IMR-90 (cell line): ENCODE results near the gene PLXNA4. TPM values are rescaled to one million over a fixed set of nuclear protein-coding genes. Genes with fewer than 3 reads are reported as not detected.

Source experiments
- ATAC-seq: fragments of 200-7000 bp; cut with Tn5 transposase; 2 replicates; pipeline ENCODE4 v1.9.1; 2020; ENCODE audit warnings: low read depth, mild to moderate bottlenecking, moderate library complexity
- BruUV-seq: library from RNA; stranded (reverse); fragments of 400-500 nt; replicated peaks from 2 replicates; lab custom pipeline; 2021; lab: Mats Ljungman, UMichigan
- CTCF ChIA-PET: fragments of 300-600 bp; formaldehyde crosslinking; extraction: SDS; loops from one replicate; lab custom pipeline; 2021; ENCODE audit warnings: antibody characterized with exemption; lab: Yijun Ruan, JAX
- POLR2A ChIA-PET: fragments of 300-600 bp; sonication (Branson Sonifier 250); formaldehyde crosslinking; loops from one replicate; lab custom pipeline; 2022; ENCODE audit warnings: antibody characterized with exemption; ENCODE audit not compliant: unreplicated experiment; lab: Charles Lee
- DNase-seq: peaks from one replicate; pipeline ENCODE4 v3.0.0; 2013
- H2AFZ ChIP-seq: replicated peaks from 2 replicates; pipeline ENCODE3; 2013; ENCODE audit warnings: low read length, mild to moderate bottlenecking; ENCODE audit not compliant: poor library complexity
- H2AK5ac ChIP-seq: 2 replicates; pipeline ENCODE4 v1.6.1; 2013; ENCODE audit warnings: low read depth, low read length, inconsistent platforms
- H2AK9ac ChIP-seq: replicated peaks from 2 replicates; pipeline ENCODE3; 2013; ENCODE audit warnings: mild to moderate bottlenecking, low read depth, low read length, moderate library complexity; ENCODE audit not compliant: poor library complexity
- H2BK120ac ChIP-seq: 2 replicates; pipeline ENCODE4 v1.6.1; 2013; ENCODE audit warnings: low read depth, low read length, inconsistent platforms
- H2BK15ac ChIP-seq: 3 replicates; pipeline ENCODE4 v1.6.1; 2013; ENCODE audit warnings: low read depth, low read length, inconsistent platforms
- H2BK20ac ChIP-seq: 2 replicates; pipeline ENCODE4 v1.6.1; 2013; ENCODE audit warnings: low read depth, mild to moderate bottlenecking, inconsistent platforms, low read length, moderate library complexity
- H2BK5ac ChIP-seq: 2 replicates; pipeline ENCODE4 v1.6.1; 2013; ENCODE audit warnings: mild to moderate bottlenecking, low read depth, low read length, inconsistent platforms; ENCODE audit not compliant: poor library complexity, severe bottlenecking
- H3K14ac ChIP-seq: replicated peaks from 2 replicates; pipeline ENCODE4 v1.6.1; 2013; ENCODE audit warnings: low read depth, low read length, inconsistent platforms
- H3K18ac ChIP-seq: 2 replicates; pipeline ENCODE4 v1.6.1; 2013; ENCODE audit warnings: low read depth, low read length, control low read depth
- H3K23ac ChIP-seq: 2 replicates; pipeline ENCODE4 v1.6.1; 2013; ENCODE audit warnings: low read depth, low read length, inconsistent platforms
- H3K27ac ChIP-seq: 2 replicates; pipeline ENCODE4 v1.5.1; 2013; ENCODE audit warnings: mild to moderate bottlenecking, control low read depth, low read length; ENCODE audit not compliant: insufficient read depth
- H3K27me3 ChIP-seq: 2 replicates; pipeline ENCODE4 v1.6.1; 2013; ENCODE audit warnings: low read length; ENCODE audit not compliant: control insufficient read depth, insufficient read depth
- H3K36me3 ChIP-seq: 2 replicates; pipeline ENCODE4 v1.6.1; 2013; ENCODE audit warnings: low read length, mixed read lengths; ENCODE audit not compliant: control insufficient read depth, insufficient read depth
- H3K4ac ChIP-seq: 2 replicates; pipeline ENCODE4 v1.6.1; 2013; ENCODE audit warnings: low read depth, low read length, inconsistent platforms
- H3K4me1 ChIP-seq: 2 replicates; pipeline ENCODE4 v1.6.1; 2013; ENCODE audit warnings: low read length, mixed read lengths; ENCODE audit not compliant: control insufficient read depth, insufficient read depth
- H3K4me2 ChIP-seq: 2 replicates; pipeline ENCODE4 v1.6.1; 2013; ENCODE audit warnings: low read depth, mild to moderate bottlenecking, control low read depth, low read length, moderate library complexity
- H3K4me3 ChIP-seq: 2 replicates; pipeline ENCODE4 v1.5.1; 2013; ENCODE audit warnings: low read depth, mild to moderate bottlenecking, control low read depth, low read length, moderate library complexity; ENCODE audit not compliant: insufficient read depth
- H3K56ac ChIP-seq: 2 replicates; pipeline ENCODE4 v1.6.1; 2013; ENCODE audit warnings: low read length, inconsistent platforms; ENCODE audit not compliant: insufficient read depth; ENCODE audit errors: extremely low read depth
- H3K79me1 ChIP-seq, 2 experiments: 2 replicates each; pipeline ENCODE4 v1.6.1; 2013; ENCODE audit warnings: low read length in 2 of 2, inconsistent platforms in 1 of 2, low read depth in 1 of 2
- H3K9ac ChIP-seq: 2 replicates; pipeline ENCODE4 v1.6.1; 2013; ENCODE audit warnings: low read depth, low read length, control low read depth
- H3K9me1 ChIP-seq: 2 replicates; pipeline ENCODE4 v1.6.1; 2013; ENCODE audit warnings: low read length, inconsistent platforms; ENCODE audit not compliant: insufficient read depth
- H3K9me3 ChIP-seq: 2 replicates; pipeline ENCODE4 v1.6.1; 2013; ENCODE audit warnings: low read length; ENCODE audit not compliant: control insufficient read depth, insufficient read depth
- H4K20me1 ChIP-seq: 2 replicates; pipeline ENCODE4 v1.6.1; 2013; ENCODE audit warnings: low read length, inconsistent platforms; ENCODE audit not compliant: insufficient read depth
- H4K5ac ChIP-seq: 2 replicates; pipeline ENCODE4 v1.6.1; 2013; ENCODE audit warnings: mild to moderate bottlenecking, low read depth, low read length, control low read depth
- H4K8ac ChIP-seq, 2 experiments: 2 replicates each; pipeline ENCODE4 v1.6.1; 2013; ENCODE audit warnings: low read depth in 2 of 2, low read length in 2 of 2, control low read depth in 1 of 2, inconsistent platforms in 1 of 2
- H4K91ac ChIP-seq: 2 replicates; pipeline ENCODE4 v1.6.1; 2013; ENCODE audit warnings: low read depth, low read length, inconsistent platforms; ENCODE audit not compliant: insufficient read depth
- BHLHE40 ChIP-seq: fragments of 150-350 bp; IDR thresholded peaks from 2 replicates; pipeline ENCODE4 v1.6.1; 2016; ENCODE audit warnings: mild to moderate bottlenecking, low read depth, low read length
- CEBPB ChIP-seq: IDR thresholded peaks from 2 replicates; pipeline ENCODE4 v1.6.1; 2012; ENCODE audit warnings: low read depth, low read length, improper control_type of control experiment
- CHD1 ChIP-seq: IDR thresholded peaks from 2 replicates; pipeline ENCODE4 v1.6.1; 2012; ENCODE audit warnings: low read depth, low read length, improper control_type of control experiment
- MAFK ChIP-seq: IDR thresholded peaks from 2 replicates; pipeline ENCODE4 v1.6.1; 2012; ENCODE audit warnings: low read depth, low read length, improper control_type of control experiment
- MAZ ChIP-seq: IDR thresholded peaks from 2 replicates; pipeline ENCODE4 v1.6.1; 2012; ENCODE audit warnings: low read depth, mild to moderate bottlenecking, low read length, improper control_type of control experiment, moderate library complexity, borderline replicate concordance
- POLR2A ChIP-seq: IDR thresholded peaks from 2 replicates; pipeline ENCODE4 v1.6.1; 2012; ENCODE audit warnings: mild to moderate bottlenecking, low read depth, low read length
- RAD21 ChIP-seq: IDR thresholded peaks from 2 replicates; pipeline ENCODE4 v1.6.1; 2012; ENCODE audit warnings: low read length, improper control_type of control experiment
- RCOR1 ChIP-seq: IDR thresholded peaks from 2 replicates; pipeline ENCODE4 v1.6.1; 2012; ENCODE audit warnings: mild to moderate bottlenecking, low read length, improper control_type of control experiment; ENCODE audit not compliant: insufficient replicate concordance
- RFX5 ChIP-seq: IDR thresholded peaks from 2 replicates; pipeline ENCODE4 v1.8.0; 2012; ENCODE audit warnings: low read depth, mild to moderate bottlenecking, low read length, moderate library complexity
- SMC3 ChIP-seq: fragments of 150-350 bp; IDR thresholded peaks from 2 replicates; pipeline ENCODE4 v1.6.1; 2016; ENCODE audit warnings: low read depth, mild to moderate bottlenecking, antibody characterized with exemption, low read length, moderate library complexity
- whole genome bisulfite sequencing, 2 experiments: methylation state at CpG; one replicate each; pipeline versions ENCODE4 v1.1.5 to v1.1.7; 2013; ENCODE audit warnings: missing lambda C conversion rate in 2 of 2; ENCODE audit not compliant: insufficient read length in 1 of 2; ENCODE audit errors: extremely low coverage in 2 of 2; 5-methylcytosine and 5-hydroxymethylcytosine counted together
- dilution Hi-C: fragments of 300-500 bp; cut with HindIII; formaldehyde crosslinking; loops from one replicate; pipeline ENCODE4 v1.14.3; 2018; ENCODE audit warnings: low sequenced_read_pairs; ENCODE audit not compliant: unreplicated experiment
- in situ Hi-C: fragments of 300-500 bp; cut with MboI; formaldehyde crosslinking; loops from 3 replicates; pipeline ENCODE4 v1.14.3; 2019; ENCODE audit warnings: low sequenced_read_pairs, inconsistent platforms, mixed read lengths
- intact Hi-C: fragments of 100-400 bp; cut with micrococcal nuclease; formaldehyde crosslinking; loops from 2 replicates; pipeline ENCODE4 v1.10.0; 2022
- polyA plus RNA-seq, 3 experiments: library from polyadenylated mRNA; depleted of rRNA; stranded (reverse); fragments of >200 nt; gene quantifications; 2 replicates each; pipeline ENCODE4 v1.2.3, GENCODE V29; 2012; ENCODE audit warnings: low replicate concordance in 1 of 3
- total RNA-seq: library from RNA; depleted of rRNA; stranded (reverse); fragments of >200 nt; gene quantifications from 2 replicates; pipeline ENCODE4 v1.2.3, GENCODE V29; 2012
- TF ChIP-seq, protein P1 (sequence below): fragments of 150-350 bp; IDR thresholded peaks from 2 replicates; pipeline ENCODE4 v1.6.1; 2016; ENCODE audit warnings: low read depth, mild to moderate bottlenecking, low read length, moderate library complexity, borderline replicate concordance
- TF ChIP-seq, protein P2 (sequence below): fragments of 150-350 bp; IDR thresholded peaks from 2 replicates; pipeline ENCODE4 v1.6.1; 2017; ENCODE audit warnings: mild to moderate bottlenecking, antibody characterized with exemption, low read length, low read depth
- TF ChIP-seq, protein P3 (sequence below): conservative IDR thresholded peaks from 2 replicates; pipeline ENCODE4 v1.5.1; 2012; ENCODE audit warnings: mild to moderate bottlenecking, low read depth, low read length, improper control_type of control experiment

Gene PLXNA4
- total and polyA plus RNA-seq, 2 of the 4 experiments (the other 2 are of a cell fraction), result under 0.01 TPM

DNA sequence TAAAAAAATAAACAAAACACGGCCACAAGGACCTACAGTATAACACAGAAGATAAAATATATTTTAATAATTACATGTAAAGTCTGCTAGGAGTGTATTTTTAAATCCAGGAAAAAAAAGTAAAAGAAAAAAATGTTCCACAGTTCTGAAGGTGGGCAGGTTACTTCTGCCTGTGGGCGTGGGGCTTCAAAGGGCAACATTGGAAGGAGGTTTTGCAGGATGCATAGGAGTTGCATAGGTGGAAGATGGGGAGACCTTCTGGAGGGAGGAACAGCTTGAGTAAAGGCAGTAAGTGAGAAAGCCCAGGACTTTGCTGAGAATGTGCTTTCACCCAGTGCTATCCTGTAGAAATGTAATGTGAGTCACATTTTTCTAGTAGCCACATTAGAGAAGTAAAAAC lies 37.5 kb upstream of the PLXNA4 start (continued):
- TF ChIP-seq RFX5 (no peak), SMC3 (no peak), CEBPB (no peak)

DNA sequence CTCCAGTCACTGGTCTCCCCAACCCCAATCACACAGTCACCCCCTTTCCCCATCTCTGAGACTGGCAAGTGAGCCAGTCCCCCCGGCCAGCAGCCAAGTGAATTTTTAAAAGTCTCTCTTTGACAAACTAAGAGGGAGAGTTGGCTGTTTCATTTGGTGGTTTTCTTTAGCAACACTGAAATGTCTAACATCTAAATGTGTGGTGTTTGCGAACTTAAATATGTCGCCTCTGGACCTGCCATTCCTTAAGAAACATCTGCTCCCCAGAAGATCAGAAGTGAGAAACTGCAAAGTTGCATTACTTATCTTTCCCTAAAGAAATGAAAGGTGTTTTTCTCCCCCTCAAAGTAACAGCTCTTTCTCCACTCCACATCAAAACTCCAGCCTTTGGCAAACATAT lies 34.7 kb upstream of the PLXNA4 start:
- Histone ChIP-seq H3K36me3 (no peaks in the 10 kb centered on the region), H3K9ac (no peak overlapping the region), H2AK5ac (no peak overlapping the region), H3K56ac (no peak overlapping the region), H2BK5ac (no peak overlapping the region), H4K5ac (no peak overlapping the region), H3K14ac (no peak overlapping the region), H3K4ac (no peak overlapping the region), H4K20me1 (no peaks in the 10 kb centered on the region), H4K91ac (no peak overlapping the region), H3K9me1 (no peaks in the 10 kb centered on the region), H3K23ac (no peak overlapping the region), H3K27me3 (peaks cover 2% of the 10 kb centered on the region; the same call in 1 of the 2 replicates), H3K27ac (no peak overlapping the region), H3K18ac (no peak overlapping the region), H2BK120ac (no peak overlapping the region), H3K79me1 (no peaks in the 10 kb centered on the region), H2BK20ac (no peak overlapping the region), H3K4me1 (no peaks in the 10 kb centered on the region), H3K4me3 (no peak overlapping the region), H2BK15ac (no peak overlapping the region), H2AFZ (no peak overlapping the region), H4K8ac (no peak overlapping the region), H2AK9ac (no peak overlapping the region), H3K9me3 (no peaks in the 10 kb centered on the region), H3K4me2 (no peak overlapping the region)
- in situ Hi-C loops (no loop called here), intact Hi-C loops (no loop called here), dilution Hi-C loops (no loop called here)
- ChIA-PET CTCF (no interaction called here), POLR2A (no interaction called here)
- BruUV-seq, result no TSS peak
- no peak for DNase-seq
- no peak for TF ChIP-seq CHD1
- no peak for TF ChIP-seq CEBPB
- TF ChIP-seq, protein P1, sequence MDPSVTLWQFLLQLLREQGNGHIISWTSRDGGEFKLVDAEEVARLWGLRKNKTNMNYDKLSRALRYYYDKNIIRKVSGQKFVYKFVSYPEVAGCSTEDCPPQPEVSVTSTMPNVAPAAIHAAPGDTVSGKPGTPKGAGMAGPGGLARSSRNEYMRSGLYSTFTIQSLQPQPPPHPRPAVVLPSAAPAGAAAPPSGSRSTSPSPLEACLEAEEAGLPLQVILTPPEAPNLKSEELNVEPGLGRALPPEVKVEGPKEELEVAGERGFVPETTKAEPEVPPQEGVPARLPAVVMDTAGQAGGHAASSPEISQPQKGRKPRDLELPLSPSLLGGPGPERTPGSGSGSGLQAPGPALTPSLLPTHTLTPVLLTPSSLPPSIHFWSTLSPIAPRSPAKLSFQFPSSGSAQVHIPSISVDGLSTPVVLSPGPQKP, result no peak
- TF ChIP-seq, protein P2, sequence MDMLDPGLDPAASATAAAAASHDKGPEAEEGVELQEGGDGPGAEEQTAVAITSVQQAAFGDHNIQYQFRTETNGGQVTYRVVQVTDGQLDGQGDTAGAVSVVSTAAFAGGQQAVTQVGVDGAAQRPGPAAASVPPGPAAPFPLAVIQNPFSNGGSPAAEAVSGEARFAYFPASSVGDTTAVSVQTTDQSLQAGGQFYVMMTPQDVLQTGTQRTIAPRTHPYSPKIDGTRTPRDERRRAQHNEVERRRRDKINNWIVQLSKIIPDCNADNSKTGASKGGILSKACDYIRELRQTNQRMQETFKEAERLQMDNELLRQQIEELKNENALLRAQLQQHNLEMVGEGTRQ, result no peak
- TF ChIP-seq RAD21, result no peak
- TF ChIP-seq MAZ, result no peak
- no peak for TF ChIP-seq RCOR1
- TF ChIP-seq BHLHE40, result no peak
- TF ChIP-seq MAFK, result no peak
- TF ChIP-seq POLR2A, result no peak
- TF ChIP-seq SMC3, result no peak
- TF ChIP-seq, protein P3, sequence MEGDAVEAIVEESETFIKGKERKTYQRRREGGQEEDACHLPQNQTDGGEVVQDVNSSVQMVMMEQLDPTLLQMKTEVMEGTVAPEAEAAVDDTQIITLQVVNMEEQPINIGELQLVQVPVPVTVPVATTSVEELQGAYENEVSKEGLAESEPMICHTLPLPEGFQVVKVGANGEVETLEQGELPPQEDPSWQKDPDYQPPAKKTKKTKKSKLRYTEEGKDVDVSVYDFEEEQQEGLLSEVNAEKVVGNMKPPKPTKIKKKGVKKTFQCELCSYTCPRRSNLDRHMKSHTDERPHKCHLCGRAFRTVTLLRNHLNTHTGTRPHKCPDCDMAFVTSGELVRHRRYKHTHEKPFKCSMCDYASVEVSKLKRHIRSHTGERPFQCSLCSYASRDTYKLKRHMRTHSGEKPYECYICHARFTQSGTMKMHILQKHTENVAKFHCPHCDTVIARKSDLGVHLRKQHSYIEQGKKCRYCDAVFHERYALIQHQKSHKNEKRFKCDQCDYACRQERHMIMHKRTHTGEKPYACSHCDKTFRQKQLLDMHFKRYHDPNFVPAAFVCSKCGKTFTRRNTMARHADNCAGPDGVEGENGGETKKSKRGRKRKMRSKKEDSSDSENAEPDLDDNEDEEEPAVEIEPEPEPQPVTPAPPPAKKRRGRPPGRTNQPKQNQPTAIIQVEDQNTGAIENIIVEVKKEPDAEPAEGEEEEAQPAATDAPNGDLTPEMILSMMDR, result no peak
- ATAC-seq, result no peak
- WGBS, 2 experiments, result no CpG with 5 or more reads among the region's 3 CpGs
